PC-9 (cell line): Measurements from ENCODE around the gene MADCAM1. TPM values are rescaled to one million over a fixed set of nuclear protein-coding genes. Genes with fewer than 3 reads are reported as not detected.

Source experiments
- BruUV-seq: library from RNA; stranded (reverse); fragments of 400-500 nt; replicated peaks from 2 replicates; lab custom pipeline; 2021; lab: Mats Ljungman, UMichigan
- CTCF ChIA-PET: fragments of 300-600 bp; sonication (Branson Sonifier 250); formaldehyde crosslinking; loops from one replicate; lab custom pipeline; 2022; ENCODE audit warnings: antibody characterized with exemption; lab: Charles Lee
- POLR2A ChIA-PET: fragments of 300-600 bp; sonication (Branson Sonifier 250); formaldehyde crosslinking; loops from one replicate; lab custom pipeline; 2022; ENCODE audit warnings: antibody characterized with exemption; ENCODE audit not compliant: unreplicated experiment; lab: Charles Lee
- DNase-seq, 2 experiments: peaks; one replicate each; pipeline versions ENCODE4 v3.0.0 to v3.0.0-alpha.2; 2015 to 2022; ENCODE audit warnings: mixed read lengths in 1 of 2
- H2AFZ ChIP-seq: fragments of 200-600 bp; sonication (generic); 2 replicates; pipeline ENCODE4 v1.8.1; 2017; ENCODE audit warnings: antibody characterized with exemption
- H3F3A ChIP-seq: fragments of 200-600 bp; sonication (generic); 2 replicates; pipeline ENCODE4 v1.8.1; 2017; ENCODE audit warnings: antibody characterized with exemption, mild to moderate bottlenecking, low read depth; ENCODE audit not compliant: insufficient read depth
- H3K27ac ChIP-seq: fragments of 200-600 bp; sonication (generic); 2 replicates; pipeline ENCODE4 v1.6.1; 2016; ENCODE audit warnings: mixed run types
- H3K27me3 ChIP-seq: fragments of 200-600 bp; sonication (generic); 2 replicates; pipeline ENCODE4 v1.6.1; 2016; ENCODE audit warnings: low read depth, mixed run types; ENCODE audit not compliant: insufficient read depth
- H3K36me3 ChIP-seq: fragments of 200-600 bp; sonication (generic); 2 replicates; pipeline ENCODE4 v1.6.1; 2016; ENCODE audit warnings: low read depth, mixed run types
- H3K4me1 ChIP-seq: fragments of 200-600 bp; sonication (generic); replicated peaks from 2 replicates; pipeline ENCODE4 v1.6.1; 2016; ENCODE audit warnings: mixed run types; ENCODE audit not compliant: insufficient read depth
- H3K4me2 ChIP-seq: fragments of 200-600 bp; sonication (generic); 2 replicates; pipeline ENCODE4 v1.6.1; 2017; ENCODE audit warnings: mixed run types
- H3K4me3 ChIP-seq: fragments of 200-600 bp; sonication (generic); 2 replicates; pipeline ENCODE4 v1.6.1; 2016; ENCODE audit warnings: mixed run types
- H3K79me2 ChIP-seq: fragments of 200-600 bp; sonication (generic); 2 replicates; pipeline ENCODE4 v1.6.1; 2017; ENCODE audit warnings: low read depth, mixed run types
- H3K9me2 ChIP-seq: fragments of 200-600 bp; sonication (generic); 2 replicates; pipeline ENCODE4 v1.8.1; 2017; ENCODE audit warnings: mild to moderate bottlenecking; ENCODE audit not compliant: insufficient read depth
- H3K9me3 ChIP-seq: fragments of 200-600 bp; sonication (generic); 2 replicates; pipeline ENCODE4 v1.8.1; 2016; ENCODE audit warnings: low read depth; ENCODE audit not compliant: insufficient read depth
- H4K20me1 ChIP-seq: fragments of 200-600 bp; sonication (generic); 2 replicates; pipeline ENCODE4 v1.8.1; 2017; ENCODE audit not compliant: insufficient read depth
- CTCF ChIP-seq: fragments of 200-600 bp; sonication (generic); conservative IDR thresholded peaks from 2 replicates; pipeline ENCODE4 v1.6.1; 2017; ENCODE audit warnings: mixed run types, antibody characterized with exemption, mild to moderate bottlenecking, moderate library complexity
- EZH2 ChIP-seq: fragments of 200-600 bp; sonication (generic); IDR thresholded peaks from 2 replicates; pipeline ENCODE4 v1.8.0; 2017; ENCODE audit warnings: antibody characterized with exemption, low read depth
- intact Hi-C: fragments of 100-400 bp; cut with micrococcal nuclease; formaldehyde crosslinking; loops from one replicate; pipeline ENCODE4 v1.10.0; 2022; ENCODE audit not compliant: unreplicated experiment
- total RNA-seq: library from RNA; stranded (reverse); gene quantifications from 2 replicates; pipeline ENCODE4 v1.2.3, GENCODE V29; 2021

Gene MADCAM1
- total RNA-seq, 1 experiment from 2014 or later: 1.1 TPM

DNA sequence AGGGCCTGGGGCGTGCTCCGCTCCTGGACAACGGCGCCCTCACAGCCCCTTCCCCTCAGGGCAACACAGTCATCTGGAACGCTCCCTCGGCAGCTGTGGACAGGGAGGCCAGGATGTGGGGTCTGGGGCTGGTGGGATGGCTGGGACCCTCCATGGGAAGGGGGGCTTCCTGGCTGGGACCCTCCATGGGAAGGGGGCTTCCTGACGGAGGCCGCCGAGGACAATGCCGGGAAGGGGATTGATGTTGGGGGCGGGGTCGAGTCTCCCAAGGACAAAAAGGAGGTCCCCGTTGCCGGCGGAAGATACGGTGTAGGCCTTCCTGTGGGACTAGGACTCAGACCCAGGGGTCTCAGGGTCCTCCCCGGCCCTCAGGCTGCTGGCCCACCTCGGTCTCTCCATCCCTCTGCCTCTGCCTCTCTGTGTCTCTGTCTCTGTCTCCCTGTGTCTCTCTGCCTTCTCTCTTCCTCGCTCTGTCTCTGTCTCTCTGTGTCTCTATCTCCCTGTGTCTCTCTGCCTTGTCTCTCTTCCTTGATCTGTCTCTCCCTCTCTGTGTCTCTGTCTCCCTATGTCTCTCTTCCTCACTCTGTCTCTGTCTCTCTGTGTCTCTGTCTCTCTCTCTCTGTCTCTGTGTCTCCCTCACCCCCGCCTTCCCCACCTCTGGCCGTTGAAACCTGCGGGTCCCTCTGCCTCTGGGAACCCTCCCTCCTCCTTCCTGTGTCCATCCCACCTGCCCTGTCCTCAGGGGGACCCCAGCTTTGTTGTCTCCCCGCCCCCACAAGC lies 2.7 kb upstream of the MADCAM1 start:
- ChIA-PET POLR2A (no interaction called here), CTCF (no interaction called here)
- no peaks in the 10 kb centered on the region for H3K27me3 ChIP-seq
- no peaks in the 10 kb centered on the region for H3K4me1 ChIP-seq
- no peaks in the 10 kb centered on the region for H3K36me3 ChIP-seq
- no peaks in the 10 kb centered on the region for H4K20me1 ChIP-seq
- no peak overlapping the region for H3K4me2 ChIP-seq
- no peak overlapping the region for H3K4me3 ChIP-seq
- BruUV-seq: no TSS peak
- peaks cover 44% of the 10 kb centered on the region for H3F3A ChIP-seq
- DNase-seq: no peak
- H2AFZ ChIP-seq: no peak overlapping the region
- H3K9me2 ChIP-seq: no peaks in the 10 kb centered on the region
- intact Hi-C loops: no loop called here
- no peaks in the 10 kb centered on the region for H3K79me2 ChIP-seq
- H3K27ac ChIP-seq: no peak overlapping the region
- H3K9me3 ChIP-seq: no peaks in the 10 kb centered on the region
- TF ChIP-seq EZH2 (no peak), CTCF (no peak)

DNA sequence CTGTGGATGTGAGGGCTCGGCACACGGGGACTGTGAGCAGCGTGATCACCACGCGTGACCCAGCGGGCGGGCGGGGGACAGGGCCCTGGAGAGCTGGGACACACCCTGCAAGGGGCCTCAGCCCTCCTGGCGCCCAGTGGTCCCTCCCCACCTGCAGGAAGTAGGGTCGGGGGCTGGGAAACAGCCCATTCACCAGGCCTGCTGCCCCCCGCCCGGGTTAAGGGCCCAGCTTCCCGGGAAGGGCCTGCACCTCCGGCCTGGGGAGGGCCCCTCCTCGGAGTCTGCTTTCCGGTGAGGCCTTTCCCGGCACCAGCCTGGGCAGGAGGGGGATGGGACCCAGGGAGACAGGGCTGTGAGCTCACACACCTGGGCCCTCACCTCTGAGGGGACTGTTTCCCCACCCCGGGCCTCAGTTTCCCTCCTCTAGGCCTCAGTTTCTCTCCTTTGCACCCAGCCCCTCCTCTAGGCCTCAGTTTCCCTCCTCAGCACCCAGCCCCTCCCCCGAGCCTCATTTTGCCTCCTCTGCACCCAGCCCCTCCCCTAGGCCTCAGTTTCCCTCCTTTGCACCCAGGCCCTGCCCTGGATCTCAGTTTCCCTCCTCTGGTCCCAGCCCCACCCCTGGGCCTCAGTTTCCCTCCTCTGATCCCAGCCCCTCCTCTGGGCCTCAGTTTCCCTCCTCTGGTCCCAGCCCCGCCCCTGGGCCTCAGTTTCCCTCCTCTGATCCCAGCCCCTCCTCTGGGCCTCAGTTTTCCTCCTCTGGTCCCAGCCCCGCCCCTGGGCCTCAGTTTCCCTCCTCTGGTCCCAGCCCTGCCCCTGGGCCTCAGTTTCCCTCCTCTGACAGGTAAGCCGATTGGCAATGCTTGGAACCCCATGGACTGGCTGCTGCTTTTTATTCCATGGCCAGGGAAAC lies 1.9 kb upstream of the MADCAM1 start:
- peaks cover 44% of the 10 kb centered on the region for H3F3A ChIP-seq
- no peak overlapping the region for H2AFZ ChIP-seq
- no peaks in the 10 kb centered on the region for H4K20me1 ChIP-seq
- TF ChIP-seq CTCF (no peak), EZH2 (no peak)
- DNase-seq: no peak
- intact Hi-C loops: no loop called here
- H3K27ac ChIP-seq: no peak overlapping the region
- ChIA-PET POLR2A (no interaction called here), CTCF (no interaction called here)
- no peaks in the 10 kb centered on the region for H3K79me2 ChIP-seq
- no peaks in the 10 kb centered on the region for H3K27me3 ChIP-seq
- no peak overlapping the region for H3K4me2 ChIP-seq
- no peaks in the 10 kb centered on the region for H3K4me1 ChIP-seq
- H3K36me3 ChIP-seq: no peaks in the 10 kb centered on the region
- no peaks in the 10 kb centered on the region for H3K9me3 ChIP-seq
- BruUV-seq: no TSS peak
- H3K4me3 ChIP-seq: no peak overlapping the region
- no peaks in the 10 kb centered on the region for H3K9me2 ChIP-seq

DNA sequence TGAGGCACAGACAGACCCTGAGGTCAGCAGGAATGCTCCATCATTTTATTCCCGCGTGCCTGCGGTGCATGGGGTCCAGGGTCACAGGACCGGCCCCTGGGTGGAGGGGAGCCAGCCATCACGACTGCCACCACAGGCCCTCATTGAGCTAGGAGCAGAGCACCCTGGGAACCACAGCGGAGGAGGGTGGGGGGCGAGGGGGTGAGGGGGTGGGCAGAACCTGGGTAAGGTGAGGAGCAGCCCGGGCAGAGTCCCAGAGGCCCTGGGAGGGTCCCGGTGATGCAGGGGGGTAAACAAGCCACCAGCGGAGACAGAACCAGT lies 1.2 kb upstream of the MADCAM1 start:
- Histone ChIP-seq H3K36me3 (no peaks in the 10 kb centered on the region), H3K4me2 (no peak overlapping the region), H3K79me2 (no peaks in the 10 kb centered on the region), H2AFZ (no peak overlapping the region), H3K9me3 (no peaks in the 10 kb centered on the region), H3K27me3 (no peaks in the 10 kb centered on the region), H3K4me3 (no peak overlapping the region), H3K4me1 (no peaks in the 10 kb centered on the region), H3K9me2 (no peaks in the 10 kb centered on the region), H3F3A (peaks cover 41% of the 10 kb centered on the region), H4K20me1 (no peaks in the 10 kb centered on the region), H3K27ac (no peak overlapping the region)
- BruUV-seq: no TSS peak
- DNase-seq: no peak
- POLR2A ChIA-PET: no interaction called here
- CTCF ChIA-PET: no interaction called here
- TF ChIP-seq CTCF (no peak), EZH2 (no peak)
- intact Hi-C loops: no loop called here
